ENCODE data around the gene SVOPL. TPM values are rescaled to one million over a fixed set of nuclear protein-coding genes. Genes with fewer than 3 reads are reported as not detected.

SVOPL gene
- total RNA-seq, 1 experiment from 2014 or later = 1.1 TPM

DNA sequence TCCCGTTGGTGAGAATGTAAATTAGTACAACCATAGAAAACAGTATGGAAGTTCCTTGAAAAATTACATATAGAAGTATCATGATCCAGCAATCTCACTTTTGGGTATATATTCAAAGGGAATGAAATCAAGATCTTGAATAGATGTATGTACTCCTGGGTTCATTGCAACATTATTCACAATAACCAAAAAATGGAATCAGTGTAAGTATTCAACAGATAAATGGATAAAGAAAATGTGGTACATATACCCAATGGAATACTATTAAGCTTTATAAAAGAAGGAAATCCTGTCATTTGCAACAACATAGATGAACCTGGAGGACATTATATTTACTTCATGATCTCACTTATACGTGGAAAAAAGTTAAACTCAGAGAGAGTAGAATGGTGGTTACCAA, 154.3 kb downstream of the SVOPL start:
- no peak overlapping the region for H2AFZ ChIP-seq (ENCODE audit: low read length)
- H2BK12ac ChIP-seq (ENCODE audit: insufficient read length, low read depth, low read length) = no peak overlapping the region
- no peak overlapping the region for H4K8ac ChIP-seq (replicated peaks; ENCODE audit: insufficient read length, low read depth, low read length)
- H3K27me3 ChIP-seq (ENCODE audit: insufficient read depth, low read length) = no peaks in the 10 kb centered on the region
- no peak overlapping the region for H2AK5ac ChIP-seq (ENCODE audit: insufficient read length, low read length)
- H4K20me1 ChIP-seq (ENCODE audit: control insufficient read depth, insufficient read depth, insufficient read length) = no peaks in the 10 kb centered on the region
- peaks cover 0 to 2% of the 10 kb centered on the region in 2 experiments; a peak in 2 of 5 replicates for H3K9me3 Mint-ChIP-seq
- no peaks in the 10 kb centered on the region for H3K9me3 ChIP-seq (ENCODE audit: control insufficient read depth, low read depth, low read length)
- DNase-seq = no peak
- no peak overlapping the region for H3K23ac ChIP-seq (ENCODE audit: insufficient read length, low read depth, low read length)
- no peak overlapping the region for H3K4me2 ChIP-seq (ENCODE audit: insufficient read depth, insufficient read length, low read length)
- no peak overlapping the region for H2BK15ac ChIP-seq (ENCODE audit: low read depth, low read length)
- no peak overlapping the region for H2BK20ac ChIP-seq (ENCODE audit: low read depth, low read length, poor library complexity, severe bottlenecking)
- WGBS (ENCODE audit: extremely low coverage, insufficient read length, low lambda C conversion rate) = no CpG with 5 or more reads among the region's 2 CpGs
- peaks cover 10% of the 10 kb centered on the region for H3K79me1 ChIP-seq (ENCODE audit: insufficient read depth, low read depth, low read length, poor library complexity, severe bottlenecking)
- peaks cover 72 to 90% (median 86%) of the 10 kb centered on the region in 3 experiments for H3K36me3 Mint-ChIP-seq (ENCODE audit: insufficient read depth in 1 of 3, low read depth in 3 of 3)
- no peak overlapping the region for H3K4ac ChIP-seq (ENCODE audit: low read depth, low read length)
- H3K4me3 Mint-ChIP-seq = no peak overlapping the region
- no peaks in the 10 kb centered on the region; the same call in 1 of the 2 replicates for H3K27me3 Mint-ChIP-seq (ENCODE audit: low read depth)
- TF ChIP-seq, protein P1, sequence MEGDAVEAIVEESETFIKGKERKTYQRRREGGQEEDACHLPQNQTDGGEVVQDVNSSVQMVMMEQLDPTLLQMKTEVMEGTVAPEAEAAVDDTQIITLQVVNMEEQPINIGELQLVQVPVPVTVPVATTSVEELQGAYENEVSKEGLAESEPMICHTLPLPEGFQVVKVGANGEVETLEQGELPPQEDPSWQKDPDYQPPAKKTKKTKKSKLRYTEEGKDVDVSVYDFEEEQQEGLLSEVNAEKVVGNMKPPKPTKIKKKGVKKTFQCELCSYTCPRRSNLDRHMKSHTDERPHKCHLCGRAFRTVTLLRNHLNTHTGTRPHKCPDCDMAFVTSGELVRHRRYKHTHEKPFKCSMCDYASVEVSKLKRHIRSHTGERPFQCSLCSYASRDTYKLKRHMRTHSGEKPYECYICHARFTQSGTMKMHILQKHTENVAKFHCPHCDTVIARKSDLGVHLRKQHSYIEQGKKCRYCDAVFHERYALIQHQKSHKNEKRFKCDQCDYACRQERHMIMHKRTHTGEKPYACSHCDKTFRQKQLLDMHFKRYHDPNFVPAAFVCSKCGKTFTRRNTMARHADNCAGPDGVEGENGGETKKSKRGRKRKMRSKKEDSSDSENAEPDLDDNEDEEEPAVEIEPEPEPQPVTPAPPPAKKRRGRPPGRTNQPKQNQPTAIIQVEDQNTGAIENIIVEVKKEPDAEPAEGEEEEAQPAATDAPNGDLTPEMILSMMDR (conservative IDR thresholded peaks at IDR 0.05) = no peak
- no peak overlapping the region for H2BK5ac ChIP-seq (ENCODE audit: insufficient read length, low read length)
- no peak overlapping the region for H4K91ac ChIP-seq (ENCODE audit: insufficient read length, low read depth, low read length)
- no peak overlapping the region for H3K27ac ChIP-seq (ENCODE audit: insufficient read length, low read depth, low read length)
- H3K27ac Mint-ChIP-seq = peak overlapping the region in 1 of 3 experiments; percentile 6; a peak in 1 of 7 replicates
- H3K4me1 ChIP-seq (ENCODE audit: insufficient read depth, low read length) = no peaks in the 10 kb centered on the region
- no peak overlapping the region for H3K14ac ChIP-seq (ENCODE audit: insufficient read depth, low read length)
- H2BK120ac ChIP-seq (ENCODE audit: low read depth, low read length, poor library complexity, severe bottlenecking) = no peak overlapping the region
- no peak overlapping the region for H3K56ac ChIP-seq (ENCODE audit: insufficient read length, low read depth, low read length)
- H3T11ph ChIP-seq (ENCODE audit: low read length) = no peak overlapping the region
- peaks cover 2 to 3% of the 10 kb centered on the region in 2 experiments; a peak in 2 of 4 replicates for H3K4me1 Mint-ChIP-seq
- no peaks in the 10 kb centered on the region for H3K23me2 ChIP-seq (ENCODE audit: insufficient read length, low read depth, low read length, poor library complexity, severe bottlenecking)
- H4K5ac ChIP-seq (ENCODE audit: insufficient read length, low read depth, low read length) = no peak overlapping the region
- H3K18ac ChIP-seq (ENCODE audit: insufficient read length, low read depth, low read length) = no peak overlapping the region
- H3K9ac ChIP-seq (ENCODE audit: extremely low read depth, insufficient read length, low read length) = no peak overlapping the region
- peaks cover 2% of the 10 kb centered on the region; the same call in 1 of the 2 replicates for H3K79me2 ChIP-seq (ENCODE audit: insufficient read depth, low read length)
